Subcutaneous abdominal adipose tissue (tissue), 5 donors: Measurements from ENCODE around the gene SLC47A2.
"Not testable (repeated sequence)": the region's sequence is repeated elsewhere in the genome, so short reads cannot be mapped to it uniquely, and the experiment has no call there.

Experiments used
- H3K27ac ChIP-seq: one replicate; pipeline ENCODE4 v1.7.0; 2013; ENCODE audit warnings: low read depth, mild to moderate bottlenecking, inconsistent platforms, low read length, moderate library complexity
- H3K27me3 ChIP-seq, 5 donors: one replicate each; pipeline ENCODE4 v1.7.0; 2013; ENCODE audit warnings: low read length in 5 of 5, inconsistent platforms in 1 of 5; ENCODE audit not compliant: control insufficient read depth in 5 of 5, insufficient read depth in 4 of 5
- H3K36me3 ChIP-seq, 5 donors: one replicate each; pipeline ENCODE4 v1.7.0; 2013; ENCODE audit warnings: low read length in 5 of 5; ENCODE audit not compliant: control insufficient read depth in 5 of 5, insufficient read depth in 5 of 5
- H3K4me1 ChIP-seq, 5 donors: one replicate each; pipeline ENCODE4 v1.7.0; 2013; ENCODE audit warnings: low read length in 5 of 5, mild to moderate bottlenecking in 3 of 5, moderate library complexity in 1 of 5; ENCODE audit not compliant: control insufficient read depth in 5 of 5, insufficient read depth in 5 of 5
- H3K4me3 ChIP-seq, 5 donors: one replicate each; pipeline ENCODE4 v1.7.0; 2013; ENCODE audit warnings: low read length in 5 of 5, low read depth in 1 of 5
- H3K9ac ChIP-seq, 5 donors: one replicate each; pipeline ENCODE4 v1.7.0; 2013; ENCODE audit warnings: low read length in 5 of 5, mild to moderate bottlenecking in 4 of 5, moderate library complexity in 3 of 5
- H3K9me3 ChIP-seq, 5 donors: one replicate each; pipeline ENCODE4 v1.7.0; 2013; ENCODE audit warnings: low read length in 5 of 5; ENCODE audit not compliant: control insufficient read depth in 5 of 5
- donor health status: healthy.
- donor health status: healthy.
- donor health status: healthy.
- donor health status: healthy.
- donor health status: healthy.

The SLC47A2 gene

GRCh38 chr17:19716108-19717030 is at the start of gene SLC47A2:
TSS of gene SLC47A2 (minus strand) at chr17:19716584. CDS start at chr17:19716555, 29 bp downstream.
- no peak within 1 kb of the TSS for H3K4me3 ChIP-seq
- no peaks in the 10 kb centered on the region for H3K27me3 ChIP-seq
- H3K9ac ChIP-seq = no peak within 1 kb of the TSS
- H3K4me1 ChIP-seq = peaks cover 1 to 11% (median 11%) of the 10 kb centered on the region in 5 donors
- no peak within 1 kb of the TSS for H3K27ac ChIP-seq
- H3K9me3 ChIP-seq = no peaks in the 10 kb centered on the region
- no peaks in the 10 kb centered on the region for H3K36me3 ChIP-seq

- Histone ChIP-seq H3K4me1 (peaks cover 2 to 47% (median 8%) of the 10 kb centered on the region in 5 donors), H3K27ac (no peak overlapping the region), H3K9me3 (no peaks in the 10 kb centered on the region), H3K9ac (peak overlapping the region in 1 of 5 donors; percentile 25), H3K4me3 (no peak overlapping the region), H3K27me3 (peaks cover 0 to 2% (median 0%) of the 10 kb centered on the region in 5 donors), H3K36me3 (peaks cover 0 to 5% (median 0%) of the 10 kb centered on the region in 5 donors)
These were observed 49.6 kb upstream of the SLC47A2 start for GRCh38 chr17:19766016-19766415.

- H3K27me3 ChIP-seq, H3K9me3 ChIP-seq, H3K9ac ChIP-seq, H3K4me3 ChIP-seq, H3K27ac ChIP-seq, H3K36me3 ChIP-seq: not testable (repeated sequence)
- H3K4me1 ChIP-seq = peaks cover 0 to 28% (median 8%) of the 10 kb centered on the region in 5 donors
These were observed 47.6 kb upstream of the SLC47A2 start for GRCh38 chr17:19763991-19764390.

- Histone ChIP-seq H3K4me3 (no peak overlapping the region), H3K9ac (no peak overlapping the region), H3K36me3 (no peaks in the 10 kb centered on the region), H3K27me3 (peaks cover 0 to 3% (median 0%) of the 10 kb centered on the region in 5 donors), H3K9me3 (no peaks in the 10 kb centered on the region), H3K4me1 (peaks cover 0 to 26% (median 8%) of the 10 kb centered on the region in 5 donors), H3K27ac (no peak overlapping the region)
These were observed 47.0 kb upstream of the SLC47A2 start for GRCh38 chr17:19763416-19763815.

GRCh38 chr17:19762515-19762961 is 46.2 kb upstream of the SLC47A2 start:
- no peak overlapping the region for H3K27ac ChIP-seq
- peaks cover 0 to 3% (median 0%) of the 10 kb centered on the region in 5 donors for H3K27me3 ChIP-seq
- H3K4me1 ChIP-seq = peaks cover 0 to 18% (median 8%) of the 10 kb centered on the region in 5 donors
- H3K9me3 ChIP-seq = no peaks in the 10 kb centered on the region
- no peak overlapping the region for H3K4me3 ChIP-seq
- H3K36me3 ChIP-seq = no peaks in the 10 kb centered on the region
- H3K9ac ChIP-seq = no peak overlapping the region

GRCh38 chr17:19760746-19761145 is 44.4 kb upstream of the SLC47A2 start:
- H3K9ac ChIP-seq = no peak overlapping the region
- H3K9me3 ChIP-seq = no peaks in the 10 kb centered on the region
- no peak overlapping the region for H3K4me3 ChIP-seq
- no peaks in the 10 kb centered on the region for H3K36me3 ChIP-seq
- H3K27ac ChIP-seq = no peak overlapping the region
- peaks cover 0 to 6% (median 3%) of the 10 kb centered on the region in 5 donors for H3K4me1 ChIP-seq
- peaks cover 0 to 3% (median 0%) of the 10 kb centered on the region in 5 donors for H3K27me3 ChIP-seq

GRCh38 chr17:19759568-19760549 is 43.5 kb upstream of the SLC47A2 start:
- Histone ChIP-seq H3K4me1 (peaks cover 0 to 6% (median 3%) of the 10 kb centered on the region in 5 donors), H3K4me3 (no peak overlapping the region), H3K27ac (no peak overlapping the region), H3K9ac (no peak overlapping the region), H3K9me3 (no peaks in the 10 kb centered on the region), H3K36me3 (no peaks in the 10 kb centered on the region), H3K27me3 (peaks cover 0 to 3% (median 0%) of the 10 kb centered on the region in 5 donors)

GRCh38 chr17:19757536-19758180 is 41.3 kb upstream of the SLC47A2 start:
- Histone ChIP-seq H3K27ac (no peak overlapping the region), H3K9me3 (no peaks in the 10 kb centered on the region), H3K4me3 (no peak overlapping the region), H3K9ac (no peak overlapping the region), H3K4me1 (peaks cover 0 to 18% (median 14%) of the 10 kb centered on the region in 5 donors), H3K27me3 (peaks cover 0 to 3% (median 0%) of the 10 kb centered on the region in 5 donors), H3K36me3 (no peaks in the 10 kb centered on the region)

GRCh38 chr17:19756546-19756945 is 40.2 kb upstream of the SLC47A2 start:
- Histone ChIP-seq H3K27ac (no peak overlapping the region), H3K27me3 (peaks cover 0 to 3% (median 0%) of the 10 kb centered on the region in 5 donors), H3K9me3 (no peaks in the 10 kb centered on the region), H3K4me3 (no peak overlapping the region), H3K36me3 (no peaks in the 10 kb centered on the region), H3K4me1 (peaks cover 0 to 19% (median 14%) of the 10 kb centered on the region in 5 donors), H3K9ac (no peak overlapping the region)
